ENCODE data around the gene EGR4. TPM values are rescaled to one million over a fixed set of nuclear protein-coding genes. Genes with fewer than 3 reads are reported as not detected.

EGR4 gene
- total and polyA plus RNA-seq, 2 experiments from 2014 or later = 0.23 TPM; not detected in 1

GRCh38 chr2:73279852-73280251 lies 13.5 kb downstream of the EGR4 start:
- H3K36me3 ChIP-seq (ENCODE audit: insufficient read depth) = no peaks in the 10 kb centered on the region
- no peak overlapping the region for H3K27ac Mint-ChIP-seq

More at GRCh38 chr2:73279852-73280251, 13.5 kb downstream of the EGR4 start:
- Mint-ChIP-seq H3K36me3 (ENCODE audit: low read depth) (no peaks in the 10 kb centered on the region; the same call in 2 of the 3 replicates), H3K4me1 (peaks cover 15% of the 10 kb centered on the region), H3K9me3 (no peaks in the 10 kb centered on the region), H3K4me3 (no peak overlapping the region), H3K27me3 (ENCODE audit: insufficient read depth, low read depth, poor library complexity) (peaks cover 5% of the 10 kb centered on the region)
- no peaks in the 10 kb centered on the region; the same call in 1 of the 2 replicates for H3F3A ChIP-seq (replicated peaks; ENCODE audit: low read depth)
- peak; percentile 20 for DNase-seq (ENCODE audit: low spot score)
- no peaks in the 10 kb centered on the region for H3K9me2 ChIP-seq (ENCODE audit: insufficient read depth)
- no peak overlapping the region for H3K4me3 ChIP-seq
- no peak overlapping the region for H3K4me2 ChIP-seq
- no peak overlapping the region for H2AFZ ChIP-seq
- peaks cover 51% of the 10 kb centered on the region for H4K20me1 ChIP-seq (replicated peaks; ENCODE audit: insufficient read depth)
- peaks cover 65% of the 10 kb centered on the region for H3K79me2 ChIP-seq (replicated peaks; ENCODE audit: insufficient read depth)
- TF ChIP-seq CTCF (conservative IDR thresholded peaks at IDR 0.05; ENCODE audit: low read depth in 2 of 2) = no peak
- TF ChIP-seq ZNF331 (CRISPR knock-in tag; IDR thresholded peaks at IDR 0.05; ENCODE audit: low read depth) = no peak
- TF ChIP-seq REST (IDR thresholded peaks at IDR 0.05; ENCODE audit: unreplicated experiment) = peak; percentile 68
- ATAC-seq = no peak
- no peaks in the 10 kb centered on the region; the same call in none of the 2 replicates for H3K4me1 ChIP-seq (ENCODE audit: insufficient read depth)
- H3K27me3 ChIP-seq (ENCODE audit: insufficient read depth) = peaks cover under 1% of the 10 kb centered on the region; the same call in 1 of the 2 replicates
- no peak overlapping the region for H3K27ac ChIP-seq (ENCODE audit: low read depth)

Data from GM23338 (cell line).